ENCODE results near the gene TMEM187.

Gene TMEM187

DNA sequence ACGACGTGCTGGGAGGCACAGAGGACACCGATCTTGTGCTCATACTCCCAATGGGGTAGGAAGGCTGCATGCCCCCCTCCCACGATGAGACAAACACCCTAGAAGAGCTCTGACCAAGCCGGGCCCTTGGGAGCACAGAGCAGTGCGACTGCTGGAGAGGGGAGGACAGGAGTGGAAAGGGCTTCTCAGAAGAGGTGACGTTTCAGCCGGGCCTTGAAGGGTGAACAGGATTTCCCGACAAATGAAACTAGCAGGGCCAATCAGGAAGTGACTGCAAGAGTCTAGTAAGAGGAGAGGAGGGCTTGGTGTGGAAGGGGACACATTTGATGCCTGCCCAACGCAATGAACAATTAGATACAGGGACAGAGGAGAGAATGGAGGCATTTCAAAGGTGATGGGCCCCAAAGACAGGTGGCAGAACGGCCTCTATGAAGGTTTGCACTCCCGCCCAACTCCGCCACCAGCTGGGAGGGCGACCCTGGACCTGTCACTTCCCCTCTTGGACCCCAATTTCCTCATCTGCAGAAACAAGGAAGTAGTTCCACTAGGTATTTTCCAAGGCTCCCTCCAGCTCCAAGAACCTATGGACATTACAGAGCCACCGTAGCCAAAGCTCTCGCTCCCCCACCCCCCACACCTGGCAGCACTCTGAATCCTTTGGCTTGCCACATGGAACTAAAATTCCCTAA lies 4.9 kb upstream of the TMEM187 start:
- WGBS, 2 experiments (ENCODE audit: insufficient coverage in 2 of 2), result 81 to 82% methylated on average over 5 to 11 of the region's 16 CpGs
- H3K27ac ChIP-seq (ENCODE audit: low read depth, low read length, severe bottlenecking), result no peak overlapping the region
- H3K9me3 ChIP-seq (ENCODE audit: control insufficient read depth, low read length), result no peaks in the 10 kb centered on the region
- H3K4me3 ChIP-seq (ENCODE audit: extremely low read depth, insufficient read depth, low read length, poor library complexity, severe bottlenecking), result no peak overlapping the region
- peaks cover 43% of the 10 kb centered on the region for H3K36me3 ChIP-seq (ENCODE audit: control insufficient read depth, insufficient read depth, low read length)
- peaks cover 25% of the 10 kb centered on the region for H3K4me1 ChIP-seq (ENCODE audit: control insufficient read depth, insufficient read depth, low read length, poor library complexity, severe bottlenecking)

DNA sequence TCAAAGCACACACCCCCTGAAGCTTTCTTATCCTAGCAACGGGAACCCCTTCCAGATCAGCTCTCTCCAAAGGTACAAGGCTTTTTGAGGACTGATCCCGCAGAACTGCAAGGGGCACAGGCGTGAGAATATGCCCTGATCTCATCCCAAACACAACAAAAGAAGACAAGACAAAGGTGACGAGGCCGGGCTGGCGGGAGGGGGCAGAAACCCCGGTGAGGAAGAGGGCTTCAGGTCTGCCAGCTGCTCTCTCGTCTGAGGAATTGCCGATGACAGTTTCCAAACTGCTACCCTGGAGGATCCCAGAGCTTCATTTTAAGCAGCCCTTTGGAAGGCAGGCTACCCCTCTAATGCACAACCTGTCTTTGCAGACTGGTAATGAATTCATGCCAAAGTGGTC lies 4.3 kb upstream of the TMEM187 start:
- peaks cover 38% of the 10 kb centered on the region for H3K36me3 ChIP-seq (ENCODE audit: control insufficient read depth, insufficient read depth, low read length)

DNA sequence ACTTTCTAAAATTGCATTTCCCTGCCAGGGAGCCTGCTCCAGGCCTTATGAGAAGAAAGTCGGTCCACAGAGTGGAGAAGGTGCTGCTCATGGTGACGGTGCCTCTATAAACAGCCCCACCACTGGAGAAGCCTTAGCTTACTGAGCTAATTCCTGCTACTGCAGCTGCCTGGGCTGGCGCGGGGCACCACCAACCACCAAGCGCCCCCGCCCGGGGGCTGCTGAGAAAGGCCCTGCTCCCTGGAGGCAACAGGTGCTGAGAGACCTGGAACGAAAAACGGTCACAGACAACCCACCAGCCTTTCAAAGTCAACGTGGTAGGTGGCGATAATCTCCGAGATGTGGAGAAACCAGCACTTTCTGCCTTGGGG lies 3.8 kb upstream of the TMEM187 start:
- 11% methylated on average over 5 of the region's 12 CpGs; no CpG with 5 or more reads in 1 of the 2 experiments for WGBS, 2 experiments (ENCODE audit: insufficient coverage in 2 of 2)
- H3K4me3 ChIP-seq (ENCODE audit: extremely low read depth, insufficient read depth, low read length, poor library complexity, severe bottlenecking), result peak overlapping the region; percentile 62
- no peak overlapping the region for H3K27ac ChIP-seq (ENCODE audit: low read depth, low read length, severe bottlenecking)

More for the DNA sequence above, 4.3 kb upstream of the TMEM187 start:
- Histone ChIP-seq H3K27ac (ENCODE audit: low read depth, low read length, severe bottlenecking) (no peak overlapping the region), H3K4me1 (ENCODE audit: control insufficient read depth, insufficient read depth, low read length, poor library complexity, severe bottlenecking) (peaks cover 25% of the 10 kb centered on the region), H3K4me3 (ENCODE audit: extremely low read depth, insufficient read depth, low read length, poor library complexity, severe bottlenecking) (peak overlapping the region; percentile 62), H3K9me3 (ENCODE audit: control insufficient read depth, low read length) (no peaks in the 10 kb centered on the region)
- 57% methylated on average over 7 of the region's 9 CpGs; no CpG with 5 or more reads in 1 of the 2 experiments for WGBS, 2 experiments (ENCODE audit: insufficient coverage in 2 of 2)

DNA sequence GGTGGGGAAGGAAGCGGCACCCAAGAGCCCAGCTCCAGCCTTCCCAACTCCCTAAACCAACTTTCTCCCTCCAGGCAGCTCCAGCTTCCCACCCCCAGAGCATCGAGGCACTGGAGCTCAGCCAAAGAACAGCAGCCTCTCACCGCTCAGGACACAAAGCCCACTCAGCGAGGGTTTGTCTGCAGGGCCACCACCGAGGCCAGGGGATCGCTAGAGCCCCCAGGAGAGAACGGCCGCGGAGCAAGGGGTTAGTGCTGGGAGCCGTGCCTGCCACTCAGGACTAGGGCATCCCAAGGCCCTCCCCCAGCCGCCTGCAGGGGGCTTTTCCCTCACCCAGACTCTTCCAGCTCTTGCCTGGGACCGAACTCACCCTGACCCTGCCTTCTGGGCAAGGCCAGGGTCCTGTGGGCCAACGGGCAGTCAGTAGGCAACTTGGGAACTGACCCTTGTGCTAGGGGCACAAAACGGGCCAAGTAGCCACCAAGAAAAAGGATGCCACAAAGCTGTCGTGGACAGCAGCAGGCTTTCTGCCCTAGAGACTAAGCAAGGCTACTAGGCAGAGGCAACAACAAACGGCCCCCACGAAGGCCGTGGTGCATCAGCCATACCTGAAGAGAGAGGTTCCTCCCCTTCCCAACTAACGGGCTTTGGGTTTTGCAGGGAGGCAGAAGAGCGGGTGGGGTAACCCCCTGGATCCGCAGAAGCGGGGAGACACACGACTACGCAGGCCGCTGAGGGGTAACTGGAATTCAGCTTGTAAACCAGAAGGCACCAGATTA lies 3.2 kb upstream of the TMEM187 start:
- Histone ChIP-seq H3K36me3 (ENCODE audit: control insufficient read depth, insufficient read depth, low read length) (peaks cover 27% of the 10 kb centered on the region), H3K4me1 (ENCODE audit: control insufficient read depth, insufficient read depth, low read length, poor library complexity, severe bottlenecking) (peaks cover 25% of the 10 kb centered on the region), H3K9me3 (ENCODE audit: control insufficient read depth, low read length) (no peaks in the 10 kb centered on the region), H3K4me3 (ENCODE audit: extremely low read depth, insufficient read depth, low read length, poor library complexity, severe bottlenecking) (peak overlapping the region; percentile 62), H3K27ac (ENCODE audit: low read depth, low read length, severe bottlenecking) (no peak overlapping the region)
- WGBS, 2 experiments (ENCODE audit: insufficient coverage in 2 of 2), result 2 to 5% methylated on average over 4 to 12 of the region's 25 CpGs

More for the DNA sequence above, 3.8 kb upstream of the TMEM187 start:
- H3K9me3 ChIP-seq (ENCODE audit: control insufficient read depth, low read length), result no peaks in the 10 kb centered on the region
- H3K36me3 ChIP-seq (ENCODE audit: control insufficient read depth, insufficient read depth, low read length), result peaks cover 33% of the 10 kb centered on the region
- peaks cover 25% of the 10 kb centered on the region for H3K4me1 ChIP-seq (ENCODE audit: control insufficient read depth, insufficient read depth, low read length, poor library complexity, severe bottlenecking)

DNA sequence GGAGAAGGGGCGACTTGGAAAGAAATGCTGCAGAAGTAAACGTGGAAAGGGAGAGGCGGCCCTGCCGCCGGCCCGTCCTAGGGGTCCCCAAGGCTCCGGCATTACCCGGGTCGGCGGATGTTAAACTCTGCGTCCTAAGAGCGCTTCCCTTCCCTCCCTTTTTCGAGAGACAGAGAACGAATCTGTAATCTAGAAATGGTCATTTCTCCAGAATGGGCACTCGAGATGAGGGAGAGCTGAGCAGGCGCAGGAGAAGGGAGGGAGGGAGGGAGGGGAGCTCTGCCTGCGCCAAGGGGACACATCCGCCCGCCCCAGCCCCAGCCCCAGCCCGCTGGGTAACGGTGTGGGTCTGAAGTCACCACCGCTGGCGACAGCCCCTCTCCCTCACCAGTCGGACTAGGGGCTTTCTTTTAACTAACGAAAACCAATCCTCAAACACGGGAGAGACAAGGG lies 2.6 kb upstream of the TMEM187 start:
- H3K4me1 ChIP-seq (ENCODE audit: control insufficient read depth, insufficient read depth, low read length, poor library complexity, severe bottlenecking), result peaks cover 25% of the 10 kb centered on the region
- WGBS, 2 experiments (ENCODE audit: insufficient coverage in 2 of 2), result 0 to 2% methylated on average over 1 to 10 of the region's 26 CpGs
- peak overlapping the region; percentile 62 for H3K4me3 ChIP-seq (ENCODE audit: extremely low read depth, insufficient read depth, low read length, poor library complexity, severe bottlenecking)
- peak overlapping the region; percentile 36 for H3K27ac ChIP-seq (ENCODE audit: low read depth, low read length, severe bottlenecking)
- no peaks in the 10 kb centered on the region for H3K9me3 ChIP-seq (ENCODE audit: control insufficient read depth, low read length)
- H3K36me3 ChIP-seq (ENCODE audit: control insufficient read depth, insufficient read depth, low read length), result peaks cover 23% of the 10 kb centered on the region

DNA sequence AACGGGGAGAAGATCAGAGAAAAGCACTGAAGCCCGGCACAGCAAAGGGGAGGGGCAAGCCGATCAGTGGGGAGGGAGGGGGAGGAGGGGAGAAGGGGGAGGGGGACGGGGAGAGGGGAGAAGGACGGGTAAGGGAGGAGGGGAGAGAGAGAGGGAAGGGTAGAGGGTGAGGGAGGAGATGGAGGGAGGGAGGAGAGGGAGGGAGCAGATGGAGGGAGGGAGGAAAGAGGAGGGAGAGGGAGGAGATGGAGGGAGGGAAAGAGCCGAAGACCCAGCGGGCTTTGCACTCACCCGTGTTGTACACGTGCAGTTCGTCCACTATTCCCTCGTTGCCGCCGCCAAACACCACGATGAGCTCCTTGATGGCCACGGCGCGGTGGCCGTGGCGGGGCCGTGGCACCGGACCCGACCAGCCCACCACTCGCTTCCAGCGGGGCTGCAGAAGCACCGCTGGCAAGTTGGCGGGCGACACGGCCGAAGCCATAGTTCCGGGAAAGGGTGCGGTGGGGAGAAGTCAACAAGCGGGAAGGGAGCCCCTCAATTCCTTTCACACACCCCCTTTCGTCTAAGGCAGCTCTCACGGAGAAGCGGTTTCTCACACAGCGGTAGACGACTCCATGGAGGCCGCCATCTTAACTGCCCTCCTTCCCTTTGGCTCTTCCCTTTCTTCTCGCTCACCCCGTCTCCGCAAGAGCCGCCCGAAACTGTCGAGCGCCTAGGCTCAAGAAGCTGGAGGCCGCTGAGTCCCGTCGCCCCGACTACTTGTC lies 2.0 kb upstream of the TMEM187 start:
- H3K9me3 ChIP-seq (ENCODE audit: control insufficient read depth, low read length), result no peaks in the 10 kb centered on the region
- H3K36me3 ChIP-seq (ENCODE audit: control insufficient read depth, insufficient read depth, low read length), result peaks cover 21% of the 10 kb centered on the region
- peak overlapping the region; percentile 62 for H3K4me3 ChIP-seq (ENCODE audit: extremely low read depth, insufficient read depth, low read length, poor library complexity, severe bottlenecking)
- WGBS, 2 experiments (ENCODE audit: insufficient coverage in 2 of 2), result 0% methylated on average over 10 to 21 of the region's 49 CpGs
- H3K4me1 ChIP-seq (ENCODE audit: control insufficient read depth, insufficient read depth, low read length, poor library complexity, severe bottlenecking), result peaks cover 25% of the 10 kb centered on the region
- peak overlapping the region; percentile 100 for H3K27ac ChIP-seq (ENCODE audit: low read depth, low read length, severe bottlenecking)

DNA sequence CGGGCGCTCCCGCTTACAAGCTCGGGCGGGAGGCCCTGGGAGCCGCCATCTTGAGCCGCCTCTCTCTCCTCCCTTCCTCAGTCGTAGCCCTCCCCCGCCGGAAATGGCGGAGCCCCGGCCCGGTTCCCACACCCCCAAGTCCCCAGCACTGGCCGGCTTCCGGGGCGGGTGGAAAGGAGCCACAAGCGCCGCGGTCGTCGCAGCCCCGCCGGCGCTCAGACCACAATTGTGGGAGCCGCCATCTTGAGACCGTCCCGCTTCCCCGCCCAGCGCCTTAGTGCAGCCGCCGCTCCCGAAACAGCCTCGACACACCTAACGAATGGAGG lies 1.5 kb upstream of the TMEM187 start:
- peak overlapping the region; percentile 62 for H3K4me3 ChIP-seq (ENCODE audit: extremely low read depth, insufficient read depth, low read length, poor library complexity, severe bottlenecking)
- H3K9me3 ChIP-seq (ENCODE audit: control insufficient read depth, low read length), result no peaks in the 10 kb centered on the region
- peaks cover 25% of the 10 kb centered on the region for H3K4me1 ChIP-seq (ENCODE audit: control insufficient read depth, insufficient read depth, low read length, poor library complexity, severe bottlenecking)
- H3K36me3 ChIP-seq (ENCODE audit: control insufficient read depth, insufficient read depth, low read length), result peaks cover 18% of the 10 kb centered on the region
- H3K27ac ChIP-seq (ENCODE audit: low read depth, low read length, severe bottlenecking), result peak overlapping the region; percentile 100
- WGBS, 2 experiments (ENCODE audit: insufficient coverage in 2 of 2), result 0% methylated on average over 2 to 13 of the region's 34 CpGs

DNA sequence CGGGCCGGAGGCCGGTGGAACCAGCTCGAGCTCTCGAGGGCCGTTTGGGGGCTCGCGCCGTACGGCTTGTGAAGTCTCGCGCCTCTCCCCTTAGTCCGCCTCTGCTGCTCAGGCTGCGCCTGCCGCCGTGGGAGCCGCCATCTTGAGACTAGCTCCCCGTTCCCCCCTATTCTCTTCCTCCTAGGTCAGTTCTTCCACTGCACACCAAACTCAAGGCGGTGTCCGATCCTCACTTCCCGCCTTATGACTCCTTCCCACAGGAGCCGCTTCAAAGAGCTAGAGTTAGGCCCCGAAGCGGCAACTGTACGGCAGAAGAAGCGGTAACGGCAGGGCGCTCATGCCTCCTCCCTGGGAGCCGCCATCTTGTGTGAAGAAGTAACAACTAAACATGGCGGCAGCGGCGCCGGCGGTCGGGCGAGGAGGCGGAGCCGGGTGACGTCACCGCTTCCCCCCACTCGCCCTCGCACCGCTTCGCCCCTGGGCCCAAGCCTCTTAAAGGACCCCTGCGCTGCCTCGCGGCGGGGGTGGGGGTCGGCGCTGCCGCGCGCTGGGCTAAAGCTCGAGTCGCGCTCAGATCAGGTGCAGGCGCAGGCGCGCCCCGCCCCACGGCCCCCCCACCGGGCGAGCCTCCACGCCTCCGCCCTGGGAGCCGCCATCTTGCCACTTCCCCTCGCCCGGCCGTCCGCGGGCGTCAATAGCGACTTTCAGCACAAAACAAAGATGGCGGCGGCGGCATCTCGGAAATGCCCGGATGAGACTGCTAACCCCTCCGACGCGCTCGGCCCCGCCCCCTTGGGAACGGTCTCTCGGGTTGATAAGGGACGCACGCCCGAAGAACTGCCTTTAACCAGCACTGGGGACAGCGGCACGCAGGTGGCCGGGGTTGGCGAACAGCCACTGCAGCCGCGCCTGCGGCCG lies 845 bp upstream of the TMEM187 start, which contains the start of gene HCFC1:
HCFC1 (minus strand) TSS at position 369 of the 918 bp plus-strand sequence. CDS start 978 bp downstream, outside the sequence.
- Histone ChIP-seq H3K36me3 (ENCODE audit: control insufficient read depth, insufficient read depth, low read length) (peaks cover 18% of the 10 kb centered on the region), H3K27ac (ENCODE audit: low read depth, low read length, severe bottlenecking) (peak within 1 kb of the TSS; percentile 100), H3K4me3 (ENCODE audit: extremely low read depth, insufficient read depth, low read length, poor library complexity, severe bottlenecking) (peak within 1 kb of the TSS; percentile 62), H3K4me1 (ENCODE audit: control insufficient read depth, insufficient read depth, low read length, poor library complexity, severe bottlenecking) (peaks cover 21% of the 10 kb centered on the region), H3K9me3 (ENCODE audit: control insufficient read depth, low read length) (no peaks in the 10 kb centered on the region)
- WGBS, 2 experiments (ENCODE audit: insufficient coverage in 2 of 2), result 0% methylated on average over 40 to 60 of the region's 96 CpGs

DNA sequence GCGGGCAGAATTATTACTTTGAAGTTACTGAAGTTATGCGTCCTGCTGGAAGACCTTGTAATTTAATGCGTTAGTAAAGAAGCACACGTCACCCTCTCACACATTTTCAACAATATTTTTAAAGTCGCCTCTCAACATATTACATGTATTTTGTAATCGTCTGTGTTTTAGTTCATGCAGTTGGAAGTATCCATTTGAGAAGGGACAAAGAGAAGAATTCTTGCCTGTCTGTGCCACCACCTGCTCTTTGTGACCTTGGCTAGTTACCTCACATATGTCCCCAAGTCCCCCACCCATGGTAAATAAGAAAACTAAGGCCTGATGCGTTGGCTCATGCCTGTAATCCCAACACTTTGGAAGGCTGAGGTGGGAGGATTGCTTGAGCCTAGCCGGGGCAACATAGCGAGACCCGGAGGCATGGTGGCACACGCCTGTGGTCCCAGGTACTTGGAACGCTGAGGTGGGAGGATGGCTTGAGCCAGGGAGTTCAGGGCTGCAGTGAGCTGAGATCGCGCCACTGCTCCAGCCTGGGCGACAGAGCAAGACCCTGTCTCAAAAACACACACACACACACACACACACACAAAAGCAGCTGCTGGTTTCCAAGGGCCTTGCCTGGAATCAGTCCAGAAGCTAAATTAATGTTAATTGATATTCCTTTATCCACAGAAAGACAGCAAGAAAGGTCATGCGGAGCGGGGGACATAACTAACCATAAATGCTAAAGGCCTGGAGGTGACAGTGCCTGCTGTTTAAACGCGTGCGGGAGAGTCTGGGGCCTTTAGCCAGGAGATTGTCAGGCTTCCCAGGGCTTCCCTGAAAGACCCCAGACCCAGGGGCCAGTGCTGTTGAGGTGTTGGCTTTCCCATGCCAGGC lies 811 bp downstream of the TMEM187 start:
- Histone ChIP-seq H3K9me3 (ENCODE audit: control insufficient read depth, low read length) (no peaks in the 10 kb centered on the region), H3K4me1 (ENCODE audit: control insufficient read depth, insufficient read depth, low read length, poor library complexity, severe bottlenecking) (peaks cover 8% of the 10 kb centered on the region), H3K27ac (ENCODE audit: low read depth, low read length, severe bottlenecking) (peak overlapping the region; percentile 100), H3K4me3 (ENCODE audit: extremely low read depth, insufficient read depth, low read length, poor library complexity, severe bottlenecking) (peak overlapping the region; percentile 44), H3K36me3 (ENCODE audit: control insufficient read depth, insufficient read depth, low read length) (peaks cover 6% of the 10 kb centered on the region)
- 78 to 100% methylated on average over 3 to 8 of the region's 20 CpGs for WGBS, 2 experiments (ENCODE audit: insufficient coverage in 2 of 2)

Data from mesodermal cell (in vitro differentiated cells).